Neural cell (in vitro differentiated cells): ENCODE data around the gene POLR1G.

Source experiments
- CTCF ChIP-seq: fragments of 450-650 bp; IDR thresholded peaks from 2 replicates; pipeline ENCODE4 v1.5.1; 2014; ENCODE audit warnings: antibody characterized with exemption, mild to moderate bottlenecking, moderate library complexity; ENCODE audit not compliant: poor library complexity, severe bottlenecking
- EP300 ChIP-seq: fragments of 450-650 bp; conservative IDR thresholded peaks from 2 replicates; pipeline ENCODE4 v1.6.1; 2014; ENCODE audit warnings: antibody characterized with exemption, mild to moderate bottlenecking, moderate library complexity; ENCODE audit not compliant: poor library complexity, severe bottlenecking
- EZH2 ChIP-seq: fragments of 200-600, 300-800 bp; shearing (Covaris generic), sonication (generic); IDR thresholded peaks from 2 replicates; pipeline ENCODE4 v1.6.1; 2014; ENCODE audit warnings: antibody characterized with exemption, low read length, borderline replicate concordance, mild to moderate bottlenecking; ENCODE audit not compliant: insufficient read depth, poor library complexity, severe bottlenecking
- MXI1 ChIP-seq: fragments of 450-650 bp; conservative IDR thresholded peaks from 2 replicates; pipeline ENCODE4 v1.6.1; 2014; ENCODE audit warnings: antibody characterized with exemption, mild to moderate bottlenecking; ENCODE audit not compliant: poor library complexity, severe bottlenecking

- no peak for TF ChIP-seq EZH2
- TF ChIP-seq CTCF = no peak
- TF ChIP-seq MXI1 = no peak
- no peak for TF ChIP-seq EP300
Measured at GRCh38 chr19:45419895-45420294, 13.5 kb downstream of the POLR1G start.
